Measurements from ENCODE around the gene EGFL7. TPM values are rescaled to one million over a fixed set of nuclear protein-coding genes. Genes with fewer than 3 reads are reported as not detected.
A peak's percentile ranks its signal among the peaks of the same experiment; 100 is the strongest.

Gene EGFL7
- total and polyA plus RNA-seq, 2 of the 13 experiments (the other 11 are each of a cell fraction or from before 2014, with no cell fraction given), result 0.20 to 5.1 TPM

- BruUV-seq (replicated peaks), result no TSS peak
- 65% methylated on average over 2 of the region's 27 CpGs for WGBS (ENCODE audit: low lambda C conversion rate)
- Histone ChIP-seq H3K4me3 (replicated peaks in 1 of 3; ENCODE audit: insufficient read depth in 1 of 3, low read depth in 2 of 3, low read length in 3 of 3) (peak overlapping the region in 1 of 3 experiments; percentile 40; a peak in 2 of 6 replicates), H3K27ac (ENCODE audit: extremely low read length, insufficient read depth, low read length) (no peak overlapping the region), H3K9me3 (ENCODE audit: low read length) (no peaks in the 10 kb centered on the region), H3K4me1 (ENCODE audit: insufficient read depth, low read length) (peaks cover 50% of the 10 kb centered on the region), H3K9ac (ENCODE audit: insufficient read depth, low read depth, low read length) (no peak overlapping the region), H3K36me3 (replicated peaks in 1 of 2; ENCODE audit: control insufficient read depth in 1 of 2, insufficient read depth in 2 of 2, low read length in 2 of 2) (no peaks in the 10 kb centered on the region), H2AFZ (ENCODE audit: low read length) (no peak overlapping the region), H4K20me1 (ENCODE audit: insufficient read depth, low read length) (peaks cover 3% of the 10 kb centered on the region; the same call in 1 of the 2 replicates), H3K4me2 (ENCODE audit: low read depth, low read length) (peak overlapping the region; percentile 60), H3K79me2 (ENCODE audit: insufficient read depth, low read length) (no peaks in the 10 kb centered on the region), H3K27me3 (ENCODE audit: control insufficient read depth in 1 of 2, insufficient read depth in 2 of 2, low read length in 2 of 2) (peaks cover 12 to 37% of the 10 kb centered on the region in 2 experiments; a peak in 3 of 5 replicates)
- DNase-seq (ENCODE audit: low spot score) (no peak), ATAC-seq (peak; percentile 56), FAIRE-seq (no peak)
- in situ Hi-C loops (cut with HindIII; ENCODE audit: extremely low pct_ligation_motif_present, low pct_unique_long_range_greater_than_20kb), result no loop called here
- ChIA-PET POLR2A (interaction anchor here (1.7 to 2.4 kb wide), 3 partner anchors 22 to 57 kb away, joined by 7 to 8 read pairs (median 7); no protein-coding TSS in a partner anchor), CTCF (ENCODE audit: low intra/inter-chr PET ratio, low total read pairs) (no interaction called here)
- intact Hi-C loops (cut with micrococcal nuclease; ENCODE audit: unreplicated experiment), result no loop called here
- TF ChIP-seq ZNF740 (CRISPR knock-in tag; IDR thresholded peaks at IDR 0.05) (0 out of 2 replicates have a peak, but pooled peaks have one; percentile 30), ZNF768 (CRISPR knock-in tag; IDR thresholded peaks at IDR 0.05) (peak; percentile 20; the same call in 1 of the 2 replicates), HNRNPLL (IDR thresholded peaks at IDR 0.05; ENCODE audit: low read depth, low read length, poor library complexity, severe bottlenecking) (peak; percentile 8), IRF1 (CRISPR knock-in tag; IDR thresholded peaks at IDR 0.05; ENCODE audit: low read depth) (no peak), ZBTB7B (CRISPR knock-in tag; IDR thresholded peaks at IDR 0.05) (peak; percentile 57; the same call in 1 of the 2 replicates), ZNF563 (CRISPR knock-in tag; IDR thresholded peaks at IDR 0.05) (peak; percentile 35; the same call in 1 of the 2 replicates), ZNF770 (CRISPR knock-in tag; IDR thresholded peaks at IDR 0.05) (peak; percentile 46; the same call in 1 of the 2 replicates), ONECUT2 (CRISPR knock-in tag; IDR thresholded peaks at IDR 0.05) (no peak), MAZ (IDR thresholded peaks at IDR 0.05; ENCODE audit: borderline replicate concordance, low read depth, low read length) (peak; percentile 69; the same call in 1 of the 2 replicates), MAZ (CRISPR knock-in tag; IDR thresholded peaks at IDR 0.05; ENCODE audit: low read depth) (no peak), RBM39 (IDR thresholded peaks at IDR 0.05; ENCODE audit: low read depth, low read length, poor library complexity, severe bottlenecking) (peak; percentile 45), KDM2A (CRISPR knock-in tag; IDR thresholded peaks at IDR 0.05; ENCODE audit: borderline replicate concordance, low read depth) (peak; percentile 55; the same call in 1 of the 2 replicates), SNRNP70 (IDR thresholded peaks at IDR 0.05; ENCODE audit: low read depth, low read length) (no peak), HNRNPL (IDR thresholded peaks at IDR 0.05; ENCODE audit: low read depth, low read length) (peak; percentile 64; the same call in 1 of the 2 replicates), STAG1 (CRISPR knock-in tag; IDR thresholded peaks at IDR 0.05) (peak; percentile 43), ZNF550 (CRISPR knock-in tag; IDR thresholded peaks at IDR 0.05; ENCODE audit: borderline replicate concordance) (0 out of 2 replicates have a peak, but pooled peaks have one; percentile 30), ZFP91 (CRISPR knock-in tag; IDR thresholded peaks at IDR 0.05; ENCODE audit: borderline replicate concordance) (0 out of 2 replicates have a peak, but pooled peaks have one; percentile 43), ZNF850 (CRISPR knock-in tag; conservative IDR thresholded peaks at IDR 0.05) (0 out of 2 replicates have a peak, but pooled peaks have one; percentile 36)
These were observed 9.1 kb downstream of the EGFL7 start for GRCh38 chr9:136671646-136672430.

All from HepG2 (cell line).